HG02642 (cell line): ENCODE results near the gene CLCN7.
"Not testable (repeated sequence)": the region's sequence is repeated elsewhere in the genome, so short reads cannot be mapped to it uniquely, and the experiment has no call there.

Experiments used
- ATAC-seq: cut with Tn5 transposase; IDR thresholded peaks from one replicate; pipeline ENCODE4 v1.9.1; 2021; ENCODE audit warnings: mild to moderate bottlenecking; ENCODE audit not compliant: unreplicated experiment, poor library complexity

The CLCN7 gene

DNA sequence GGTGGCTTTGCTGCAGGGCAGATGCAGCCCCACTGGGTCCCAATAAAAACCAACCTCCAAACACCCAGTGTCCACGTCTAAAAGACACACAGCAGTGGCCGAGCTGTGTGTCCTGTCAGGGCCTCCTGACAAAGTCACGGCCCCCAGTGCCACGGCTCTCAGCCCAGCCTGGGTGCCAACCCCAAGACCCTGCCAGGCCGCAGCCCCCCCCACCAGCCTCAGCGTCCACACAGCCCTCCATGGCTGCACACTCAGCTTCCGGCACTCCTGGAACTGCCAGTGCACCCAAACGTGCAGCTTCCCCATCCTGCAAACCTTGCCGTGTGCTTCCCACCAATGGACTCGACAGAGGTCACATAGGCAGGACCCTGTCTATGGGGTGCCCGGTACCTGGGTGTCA lies 26.9 kb downstream of the CLCN7 start:
- no peak for ATAC-seq

DNA sequence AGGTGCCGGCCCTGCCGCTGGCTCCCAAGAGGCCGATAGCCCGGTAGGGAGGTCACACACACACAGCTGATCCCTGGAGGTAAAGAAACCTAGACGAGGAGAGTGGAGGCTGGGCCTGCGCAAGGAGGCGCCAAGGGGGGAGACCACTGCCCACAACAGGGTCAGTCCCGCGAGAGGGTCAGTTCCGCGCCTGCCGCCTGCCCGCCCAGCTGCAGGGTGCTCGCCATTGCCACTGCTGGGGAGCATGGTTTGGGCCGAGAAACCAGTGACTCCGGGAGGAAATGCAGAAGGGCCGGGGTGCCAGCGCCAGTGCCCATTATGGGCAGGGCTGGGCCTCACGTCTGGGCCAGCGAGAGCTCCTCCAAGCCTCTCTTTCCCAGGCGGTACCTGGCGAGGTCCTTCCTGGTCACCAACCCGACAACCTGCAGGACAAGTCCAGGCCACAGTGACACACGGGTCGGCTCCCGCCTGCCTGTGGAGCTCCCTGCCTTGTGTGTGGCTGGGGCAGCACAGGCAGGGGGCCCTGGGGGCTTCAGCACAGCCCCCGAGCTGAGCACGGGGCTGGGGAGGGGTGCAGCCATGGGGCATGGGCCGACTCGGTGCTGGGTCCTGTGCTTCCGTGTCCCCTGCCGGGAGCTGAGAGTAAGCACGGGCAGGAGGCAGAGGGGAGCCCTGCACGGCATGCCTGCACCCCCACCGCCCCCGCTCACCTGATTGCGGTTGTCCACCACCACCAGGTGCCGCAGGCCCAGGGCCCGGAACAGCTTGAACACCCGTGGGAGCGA lies 28.3 kb downstream of the CLCN7 start:
- no peak for ATAC-seq

DNA sequence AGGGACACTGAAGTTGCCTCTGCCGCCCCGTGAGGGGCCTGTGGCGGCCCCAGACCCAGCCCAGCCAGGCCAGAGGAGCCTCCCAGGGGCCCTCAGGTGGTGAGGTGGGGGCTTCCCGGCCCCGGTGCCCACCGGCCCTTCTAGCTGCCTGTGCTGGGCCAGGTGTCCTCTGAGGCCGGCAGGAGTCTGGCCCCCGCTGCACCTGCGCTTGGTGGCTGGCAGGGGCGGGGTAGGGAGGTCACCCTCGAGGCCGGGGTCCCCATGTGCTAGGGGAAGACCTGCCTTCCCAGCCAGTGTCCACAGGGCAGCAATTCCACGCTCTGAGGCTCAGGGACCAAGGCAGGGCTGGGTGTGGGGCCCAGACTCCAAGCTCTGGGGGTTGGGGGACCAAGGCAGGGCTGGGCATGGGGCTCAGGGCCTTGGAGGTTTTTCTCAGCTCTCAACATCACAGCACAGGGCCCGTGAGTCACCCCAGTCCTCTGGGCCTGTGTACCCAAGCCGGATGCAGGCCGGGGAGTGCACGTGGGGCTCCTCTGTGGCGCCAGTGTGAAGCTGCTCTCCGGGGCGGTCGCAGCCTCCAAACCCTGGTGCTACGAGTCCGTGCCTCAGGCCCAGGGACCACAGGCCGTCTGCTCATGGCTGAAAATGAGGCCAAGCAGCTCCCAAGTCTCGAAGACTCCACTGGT lies 29.2 kb downstream of the CLCN7 start:
- no peak for ATAC-seq

DNA sequence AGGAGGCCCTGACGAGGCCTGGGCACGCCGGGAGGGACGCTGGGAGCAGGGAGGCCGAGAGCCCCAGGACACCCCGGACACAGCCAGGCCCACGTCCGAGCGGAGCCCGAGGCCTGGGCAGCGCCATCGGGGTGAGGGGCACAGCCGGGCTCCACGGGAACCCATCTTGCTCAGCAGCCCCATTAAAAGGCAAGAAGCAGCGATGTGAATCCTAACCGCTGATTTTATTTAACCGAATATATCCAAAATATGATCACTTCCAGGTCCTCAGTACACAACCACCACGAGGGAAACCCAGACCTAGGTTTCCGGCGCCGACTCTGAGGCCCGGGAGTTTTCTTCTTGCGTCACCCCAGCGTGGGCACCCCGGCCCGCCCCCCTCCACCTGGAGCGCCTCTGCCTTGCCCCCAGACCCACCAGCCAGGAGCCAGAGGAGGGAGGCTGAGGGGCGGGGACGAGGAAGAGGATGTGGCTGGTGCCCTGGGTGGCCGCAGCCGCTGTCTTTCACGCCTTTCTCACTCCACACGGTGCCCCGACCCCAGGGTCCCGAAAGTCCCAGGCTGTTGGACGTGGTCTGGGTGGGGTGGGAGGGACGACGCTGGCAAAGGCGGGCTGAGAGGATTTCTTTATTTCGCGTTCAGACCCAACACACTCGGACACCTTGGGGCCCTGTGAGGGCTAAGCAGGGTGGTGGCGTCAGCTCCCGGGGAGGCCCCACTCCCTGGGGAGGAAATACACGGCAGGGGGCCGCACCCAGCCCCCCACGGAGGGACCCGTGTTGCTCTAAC lies 29.9 kb downstream of the CLCN7 start:
- ATAC-seq, result no peak

DNA sequence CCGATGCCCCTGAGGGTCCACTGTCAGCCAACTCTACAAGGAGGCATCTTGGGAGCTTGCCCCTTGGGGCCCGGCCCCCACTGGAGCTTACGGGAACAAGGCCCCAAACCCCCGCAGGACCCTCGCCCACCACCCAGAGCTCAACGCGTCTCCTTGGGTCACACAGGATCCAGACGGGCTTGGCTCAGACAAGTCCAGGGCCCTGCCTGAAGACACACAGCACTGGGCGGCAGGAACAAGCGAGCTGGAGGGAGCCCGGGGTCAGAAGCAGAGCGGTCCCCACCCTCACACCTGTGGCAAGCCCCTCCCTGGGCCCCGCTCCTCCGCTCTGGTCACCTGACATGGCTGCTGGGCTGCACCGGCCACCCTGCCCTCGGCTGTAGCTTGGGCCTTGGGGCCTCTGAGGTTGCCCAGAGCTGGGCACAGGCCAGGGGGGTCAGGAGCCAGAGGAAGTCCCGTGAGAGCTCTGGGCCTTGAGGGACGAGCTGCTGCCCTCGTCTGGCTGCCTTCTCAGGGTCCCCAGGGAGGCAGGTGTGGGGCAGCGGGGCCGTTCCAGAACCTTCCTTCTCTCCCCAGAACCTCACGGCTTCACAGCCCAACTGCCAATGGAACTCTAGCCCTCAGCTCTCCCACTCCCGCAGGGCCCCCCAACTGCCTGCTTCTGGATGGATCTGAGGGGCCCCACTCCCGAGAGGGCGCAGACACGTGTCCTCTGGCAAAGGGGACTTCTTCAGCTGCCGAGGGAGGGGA lies 30.7 kb downstream of the CLCN7 start, which contains the start of gene CCDC154:
Gene CCDC154, minus strand, starts transcription at position 577 of the 750 bp plus-strand sequence. Its CDS starts 234 bp downstream, at position 343.
- no peak for ATAC-seq

DNA sequence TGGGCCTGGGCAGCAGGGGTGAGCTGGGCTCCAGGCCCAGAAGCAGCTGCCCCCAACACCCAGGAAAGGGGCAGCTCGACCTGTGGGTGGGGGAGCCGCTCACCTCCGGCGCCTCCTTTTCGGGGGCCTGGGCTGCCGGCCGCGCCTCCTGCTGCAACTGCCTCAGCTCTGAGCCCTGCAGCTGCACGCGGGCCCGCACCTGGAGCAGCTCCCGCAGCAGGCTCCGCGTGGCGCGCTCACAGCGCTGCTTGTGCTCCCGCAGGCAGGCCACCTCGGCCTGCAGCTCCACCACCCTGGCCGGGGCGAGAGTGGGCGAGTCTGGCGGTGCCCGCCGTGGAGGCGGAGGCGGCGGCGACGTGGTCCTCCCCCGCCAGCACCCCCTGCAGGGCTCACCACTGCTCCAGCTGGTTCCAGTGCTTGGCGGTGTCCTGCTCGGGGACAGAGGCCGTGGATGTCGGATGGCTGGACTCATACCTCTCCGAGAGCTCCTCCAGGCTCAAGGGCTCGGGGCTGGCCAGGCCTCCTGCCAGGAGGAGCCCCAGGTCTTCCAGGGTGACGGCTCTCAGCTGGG lies 31.3 kb downstream of the CLCN7 start:
- no peak for ATAC-seq

DNA sequence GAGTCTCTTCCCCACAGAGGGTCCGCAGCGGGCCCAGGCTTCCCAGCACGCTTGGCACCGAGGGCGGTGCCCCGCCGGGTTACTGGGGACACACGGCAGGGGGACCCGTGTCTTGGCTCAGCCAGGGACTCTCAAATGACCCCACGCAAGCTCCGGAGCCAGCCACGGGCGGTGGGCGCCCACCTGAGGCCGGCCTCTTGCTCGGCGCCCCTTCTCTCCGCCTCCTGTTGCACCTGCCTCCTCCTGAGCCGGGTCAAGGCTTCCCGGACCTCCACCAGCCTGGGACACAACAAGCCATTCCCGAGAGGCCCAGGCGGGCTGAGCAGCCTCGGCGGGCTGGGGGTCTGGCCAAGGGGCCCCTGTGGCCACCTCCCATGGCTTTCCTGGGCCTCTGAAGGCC lies 32.1 kb downstream of the CLCN7 start:
- ATAC-seq, result no peak

DNA sequence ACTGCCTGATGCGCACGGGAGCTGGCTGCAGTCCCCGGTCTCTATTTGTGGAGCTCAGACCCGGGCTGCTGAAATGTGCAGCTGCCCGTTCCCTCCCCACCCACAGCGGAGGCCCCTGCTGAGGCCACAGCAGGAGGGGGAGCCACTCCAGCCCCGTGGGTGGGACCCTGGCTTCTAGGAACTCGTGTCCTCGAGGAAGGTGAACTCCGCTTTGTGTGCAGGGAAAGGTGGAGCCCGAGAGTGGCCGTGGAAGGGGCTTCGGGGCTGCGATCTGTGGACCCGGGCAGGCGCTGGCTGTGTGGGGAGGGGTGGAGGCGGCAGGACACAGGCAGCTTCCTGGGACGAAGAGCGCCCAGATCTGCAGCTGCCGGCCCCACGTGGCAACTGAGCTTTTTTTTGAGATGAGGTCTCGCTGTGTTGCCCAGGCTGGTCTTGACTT lies 33.4 kb downstream of the CLCN7 start:
- no peak for ATAC-seq

DNA sequence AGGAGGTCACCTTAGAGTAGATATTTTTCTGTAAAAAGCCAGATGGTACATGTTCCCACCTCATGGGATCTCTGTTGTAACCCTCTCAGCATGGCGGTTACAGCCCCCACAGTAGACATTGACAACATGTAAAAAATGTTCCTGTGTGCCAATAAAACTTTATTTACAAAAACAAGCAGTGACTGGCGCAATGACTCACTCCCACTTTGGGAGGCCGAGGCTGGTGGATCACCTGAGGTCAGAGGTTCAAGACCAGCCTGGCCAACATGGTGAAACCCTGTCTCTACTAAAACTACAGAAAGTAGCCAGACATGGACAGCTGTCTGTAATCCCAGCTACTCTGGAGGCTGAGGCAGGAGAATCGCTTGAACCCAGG lies 35.1 kb downstream of the CLCN7 start:
- not testable (repeated sequence) for ATAC-seq

DNA sequence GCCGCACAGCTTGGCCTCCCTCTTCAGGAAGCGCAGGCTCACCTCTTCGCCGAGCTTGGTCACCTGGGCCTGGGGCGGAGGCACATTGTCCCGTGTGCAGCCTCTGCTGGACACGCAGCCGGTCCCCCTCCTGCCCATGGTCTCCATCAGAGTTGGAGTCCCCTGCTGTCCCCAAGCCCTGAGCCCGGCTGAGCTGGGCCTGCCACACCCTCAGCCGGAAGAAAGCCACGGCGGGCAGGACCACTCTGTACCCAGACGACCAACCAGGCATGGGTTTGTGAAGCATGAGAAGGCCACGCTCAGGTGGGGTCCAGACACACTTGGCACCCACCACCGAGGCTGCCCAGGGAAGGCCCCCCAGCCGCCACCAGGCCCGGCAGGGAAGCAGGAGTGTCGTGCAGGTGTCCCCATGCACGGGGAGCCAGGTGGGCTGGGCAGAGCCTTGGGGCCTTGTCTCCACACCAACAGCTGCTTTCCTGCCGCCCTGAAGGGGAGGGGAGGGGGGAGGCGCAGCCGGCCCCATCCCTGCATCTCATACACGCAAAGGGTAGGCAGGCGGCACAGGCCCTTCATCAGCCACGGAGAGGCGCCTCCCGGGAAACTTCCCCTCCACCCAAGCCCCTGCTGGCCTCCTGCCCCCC lies 35.6 kb downstream of the CLCN7 start:
- ATAC-seq, result no peak

DNA sequence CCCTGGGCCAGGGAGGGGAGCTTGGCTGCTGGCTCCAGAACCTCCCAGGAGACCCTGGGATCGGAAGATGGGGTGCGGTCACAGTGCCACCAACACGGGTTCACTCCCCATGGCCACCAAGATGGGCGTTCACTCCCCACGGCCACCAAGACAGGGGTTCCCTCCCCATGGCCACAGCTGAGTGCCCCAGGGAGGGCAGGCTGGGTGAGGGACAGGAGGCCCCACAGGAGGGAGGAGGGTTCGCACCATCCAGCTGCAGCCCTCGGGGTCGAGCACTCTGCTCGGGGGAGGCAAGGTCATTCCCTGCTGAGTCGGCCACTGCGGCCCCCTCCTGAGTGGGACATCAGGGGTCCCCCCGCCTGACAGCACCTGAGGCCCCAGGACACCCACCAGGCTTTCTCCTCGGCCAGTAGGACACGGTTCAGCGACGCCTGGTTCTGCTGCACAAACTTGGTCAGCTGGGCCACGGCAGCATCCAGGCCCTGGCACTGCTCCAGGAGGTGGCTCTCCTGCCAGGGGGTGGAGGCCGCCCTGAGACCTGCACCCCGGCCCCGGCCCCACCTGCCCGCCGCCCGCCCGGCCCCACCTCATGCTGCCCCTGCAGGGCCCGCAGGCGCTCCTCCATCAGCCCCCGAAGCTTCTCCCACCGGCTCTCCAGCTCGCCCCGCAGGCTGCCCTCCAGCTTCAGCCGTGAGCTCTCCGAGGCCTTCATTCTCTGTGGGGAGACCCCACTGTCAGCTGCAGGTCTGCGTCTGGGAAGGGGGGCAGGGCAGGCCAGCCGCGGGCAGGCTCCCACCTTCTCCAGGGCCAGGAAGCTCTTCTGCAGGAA lies 36.4 kb downstream of the CLCN7 start:
- ATAC-seq, result no peak

DNA sequence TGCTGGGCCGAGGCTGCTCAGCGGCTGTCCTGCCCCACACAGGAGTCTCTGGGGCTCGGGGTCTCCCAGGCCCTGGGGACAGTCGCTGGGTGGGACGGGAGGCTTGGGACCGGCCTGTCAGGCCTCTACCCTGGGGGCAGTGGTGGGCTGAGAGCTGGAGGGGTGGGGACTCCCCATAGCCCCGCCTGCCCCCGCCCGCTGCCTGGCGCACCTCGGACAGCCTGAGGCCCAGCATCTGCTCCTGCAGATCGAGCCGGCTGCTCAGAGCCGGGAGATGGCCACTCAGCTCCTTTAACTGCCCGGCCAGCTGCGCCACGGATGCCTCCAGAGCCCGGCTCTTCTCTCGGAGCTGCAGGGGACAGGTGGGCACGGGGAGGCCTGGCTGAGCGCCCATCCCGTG lies 37.2 kb downstream of the CLCN7 start:
- ATAC-seq, result no peak

DNA sequence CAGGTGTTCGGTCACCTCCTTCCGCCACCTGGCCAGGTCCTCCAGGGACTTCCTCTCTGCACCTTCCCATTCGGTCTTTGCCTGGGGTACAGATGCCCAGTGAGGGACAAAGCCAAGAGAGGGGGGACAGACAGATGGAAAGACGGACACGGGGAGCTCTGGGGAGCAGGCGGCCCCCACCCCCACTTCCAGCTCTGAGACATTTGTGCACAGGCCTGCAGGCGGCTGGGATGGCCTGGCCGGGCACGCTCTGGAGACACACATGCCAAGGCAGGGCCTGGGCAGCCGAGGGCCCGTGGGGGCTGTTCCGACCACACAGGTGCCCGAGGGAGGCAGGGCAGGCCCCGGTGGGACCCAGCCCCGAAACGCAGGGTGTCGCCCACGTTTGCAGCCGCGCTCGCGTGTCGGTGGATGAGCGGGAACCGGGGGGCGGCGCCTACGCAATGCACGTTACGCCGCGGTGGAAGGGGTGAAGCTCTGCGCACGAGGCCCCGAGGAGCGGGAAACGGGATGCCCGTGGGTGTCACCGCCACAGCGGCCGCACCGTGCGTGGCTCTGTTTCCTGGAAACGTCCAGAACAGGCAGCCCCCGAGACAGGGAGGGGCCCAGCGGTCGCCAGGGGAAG lies 38.0 kb downstream of the CLCN7 start:
- no peak for ATAC-seq

DNA sequence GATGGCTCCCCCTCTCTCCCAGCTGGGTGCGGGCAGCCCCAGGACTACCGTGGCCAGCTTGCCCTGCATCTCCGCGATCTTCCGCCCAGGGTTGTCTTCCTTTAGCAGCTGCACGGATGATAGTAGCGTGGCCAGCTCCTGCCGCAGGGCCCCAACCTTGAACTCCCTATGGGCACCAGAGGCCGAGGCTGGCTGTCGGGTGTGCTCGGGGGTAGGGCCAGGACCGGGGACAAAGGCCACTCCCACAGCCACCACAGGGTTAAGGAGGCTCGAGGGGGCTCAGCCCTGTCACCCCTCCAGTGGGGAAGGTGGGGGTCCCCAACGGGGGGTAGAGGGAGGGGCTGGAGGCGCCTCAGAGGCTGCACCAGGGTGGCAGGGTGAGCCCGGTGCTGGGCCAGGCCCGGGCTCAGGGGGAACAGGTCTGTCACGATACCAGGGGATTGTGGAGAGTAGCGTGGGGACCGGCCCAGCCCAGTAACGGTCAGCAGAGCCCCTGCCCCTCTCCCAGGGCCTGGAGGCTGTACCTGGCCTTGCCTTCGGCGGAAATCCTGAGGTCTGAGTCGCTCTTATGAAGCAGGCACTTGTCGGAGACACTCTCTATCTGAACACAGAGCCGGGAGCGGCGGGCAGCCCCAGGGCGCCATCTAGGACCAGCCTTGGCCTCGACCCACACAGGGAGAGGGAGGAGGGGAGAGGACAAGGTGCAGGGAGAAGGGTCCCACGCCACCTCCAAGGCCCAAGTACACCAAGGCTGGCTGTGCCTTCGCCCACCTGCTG lies 38.7 kb downstream of the CLCN7 start:
- ATAC-seq, result no peak

DNA sequence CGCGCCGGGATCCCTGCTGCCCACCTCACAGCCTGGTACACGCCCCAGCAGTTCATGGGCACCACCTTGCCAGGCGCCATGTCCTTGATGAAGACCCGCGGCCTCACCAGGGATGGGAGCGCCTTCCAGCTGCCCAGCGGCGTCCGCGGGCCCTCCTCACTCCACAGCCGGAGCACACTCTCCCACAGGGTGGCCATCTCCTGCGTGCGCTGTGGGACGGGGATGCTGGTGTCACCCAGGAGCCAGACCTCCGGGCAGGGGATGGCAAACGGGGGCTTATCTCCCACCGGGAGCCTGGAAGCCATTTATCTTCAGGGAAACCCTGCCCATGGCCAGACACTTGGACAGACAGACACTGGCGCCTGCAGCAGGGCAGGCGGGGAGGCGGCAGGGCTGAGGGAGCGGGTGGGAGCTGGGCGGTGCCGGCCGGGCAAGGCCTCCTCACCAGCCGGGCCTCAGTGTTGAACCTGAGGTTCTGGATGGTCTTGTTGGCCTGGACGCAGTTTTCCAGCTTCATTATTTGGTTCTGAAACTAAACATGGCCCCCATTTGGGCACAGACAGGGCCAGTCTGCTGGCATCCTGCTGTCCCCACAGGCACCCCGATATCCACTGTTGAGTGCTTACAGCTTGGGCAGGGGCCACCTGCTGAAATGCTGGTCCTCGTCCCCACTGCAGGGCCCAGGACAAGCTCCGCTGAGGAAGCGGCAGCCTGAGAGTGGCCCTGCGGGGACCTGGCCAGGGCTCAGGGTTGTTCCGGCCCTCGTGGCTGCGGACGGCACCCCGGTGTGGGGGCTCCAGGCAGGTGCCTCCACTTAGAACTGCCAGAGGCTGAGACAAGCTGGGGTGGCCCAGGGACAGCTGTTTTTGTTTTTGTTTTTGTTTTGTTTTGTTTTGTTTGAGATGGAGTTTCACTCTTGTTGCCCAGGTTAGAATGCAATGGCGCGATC lies 39.9 kb downstream of the CLCN7 start:
- no peak for ATAC-seq

DNA sequence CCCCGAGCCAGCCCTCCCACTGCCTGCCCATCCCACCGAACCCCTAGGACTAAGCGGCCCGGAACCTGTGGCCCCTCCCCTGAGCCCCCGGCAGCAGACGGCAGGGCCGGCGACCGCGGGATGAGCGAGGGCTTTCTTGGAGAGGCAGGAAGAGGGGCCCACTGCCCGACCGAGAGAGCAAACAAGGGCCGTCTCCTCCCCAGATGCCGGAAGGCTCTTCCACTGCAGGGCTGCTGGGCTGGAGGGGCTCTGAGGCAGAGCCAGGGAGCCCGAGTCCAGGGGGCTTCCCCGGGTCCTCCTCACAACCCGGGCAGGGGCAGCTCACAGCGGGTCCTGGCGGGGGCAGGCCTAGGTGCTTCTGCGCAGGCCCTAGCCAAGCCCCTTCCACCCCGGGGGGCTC lies 41.1 kb downstream of the CLCN7 start:
- ATAC-seq, result no peak

DNA sequence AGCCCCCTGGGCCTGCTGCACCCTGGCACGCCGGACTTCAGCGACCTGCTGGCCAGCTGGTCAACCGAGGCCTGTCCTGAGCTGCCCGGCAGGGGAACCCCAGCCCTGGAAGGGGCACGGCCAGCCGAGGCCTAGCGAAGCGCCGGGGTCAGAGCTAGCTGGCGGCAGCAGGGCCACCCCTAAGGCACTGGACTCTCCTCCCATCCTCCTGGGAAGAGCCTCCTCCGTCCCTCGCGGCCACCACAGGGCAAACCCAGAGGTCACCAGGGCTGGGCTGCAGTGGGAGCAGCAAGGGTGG lies 41.6 kb downstream of the CLCN7 start:
- no peak for ATAC-seq
